Retinal pigment epithelial cell (primary cell): Measurements from ENCODE around the gene LYZL6.

Experiments used
- DNase-seq: peaks from one replicate; pipeline ENCODE4 v3.0.0-alpha.2; 2010; ENCODE audit warnings: low read depth
- H3K4me3 ChIP-seq: 2 replicates; pipeline ENCODE4 v1.5.1; 2011; ENCODE audit warnings: mild to moderate bottlenecking, low read length, control low read depth, moderate library complexity
- CTCF ChIP-seq: conservative IDR thresholded peaks from 2 replicates; pipeline ENCODE4 v1.5.1; 2011; ENCODE audit warnings: low read depth, low read length, control low read depth, inconsistent platforms

Gene LYZL6

GRCh38 chr17:35892091-35893035 is 51.1 kb downstream of the LYZL6 start:
- no peak for TF ChIP-seq CTCF
- DNase-seq: no peak
- H3K4me3 ChIP-seq: no peak overlapping the region

DNA sequence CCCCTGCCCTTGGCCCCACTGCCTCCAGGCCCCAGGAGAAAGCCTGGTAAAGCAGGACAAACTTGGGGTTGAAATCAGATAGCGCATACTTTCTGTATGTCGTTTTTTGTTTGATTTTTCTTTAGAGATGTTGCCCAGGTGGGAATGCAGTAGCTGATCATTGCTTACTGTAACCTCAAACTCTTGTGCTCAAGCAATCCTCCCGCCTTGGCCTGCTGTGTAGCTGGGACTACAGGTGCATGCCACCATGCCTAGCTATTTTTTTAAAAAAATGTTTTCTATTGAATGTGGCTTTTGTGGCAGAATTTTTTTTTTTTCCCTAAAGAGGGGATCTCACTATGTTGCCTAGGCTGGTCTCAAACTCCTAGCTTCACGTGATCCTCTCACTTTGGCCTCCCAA is 52.2 kb downstream of the LYZL6 start:
- no peak for DNase-seq
- H3K4me3 ChIP-seq: no peak overlapping the region
- no peak for TF ChIP-seq CTCF

- DNase-seq: no peak
- no peak for TF ChIP-seq CTCF
- H3K4me3 ChIP-seq: no peak overlapping the region
Observed at GRCh38 chr17:35890774-35891155, 52.7 kb downstream of the LYZL6 start.

GRCh38 chr17:35889818-35890773 is 53.4 kb downstream of the LYZL6 start:
- peak; percentile 28 for DNase-seq

DNA sequence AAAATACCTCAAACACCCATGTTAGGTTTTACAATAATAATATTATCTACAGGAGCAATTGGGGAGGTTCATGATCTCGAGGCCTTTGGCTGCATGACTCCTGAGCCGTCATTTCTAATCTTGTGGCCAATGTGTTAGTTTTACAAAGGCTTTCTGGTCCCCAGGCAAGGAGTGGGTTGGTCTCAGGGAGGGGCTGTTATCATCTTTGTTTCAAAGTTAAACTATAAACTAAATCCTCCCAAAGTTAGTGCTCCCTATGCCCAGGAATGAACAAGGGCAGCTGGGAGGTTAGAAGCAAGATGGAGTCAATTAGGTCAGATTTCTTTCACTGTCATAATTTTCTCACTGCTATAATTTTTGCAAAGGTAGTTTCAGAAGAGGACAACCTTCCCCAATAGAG is 54.3 kb downstream of the LYZL6 start:
- no peak overlapping the region for H3K4me3 ChIP-seq
- no peak for TF ChIP-seq CTCF
- DNase-seq: no peak

More at GRCh38 chr17:35889818-35890773, 53.4 kb downstream of the LYZL6 start:
- no peak overlapping the region for H3K4me3 ChIP-seq
- no peak for TF ChIP-seq CTCF
